GM18502 (cell line): ENCODE results near the gene SGPP1.
"Not testable (repeated sequence)": the region's sequence is repeated elsewhere in the genome, so short reads cannot be mapped to it uniquely, and the experiment has no call there.

Experiments
- ATAC-seq: cut with Tn5 transposase; IDR thresholded peaks from one replicate; pipeline ENCODE4 v1.9.1; 2021; ENCODE audit warnings: mild to moderate bottlenecking; ENCODE audit not compliant: unreplicated experiment, poor library complexity

Gene SGPP1

GRCh38 chr14:63727231-63727735, 582 bp downstream of the SGPP1 start:
- ATAC-seq, result peak; percentile 46

GRCh38 chr14:63726499-63726898, 1.4 kb downstream of the SGPP1 start:
- ATAC-seq, result no peak

GRCh38 chr14:63725786-63726460, 1.9 kb downstream of the SGPP1 start:
- no peak for ATAC-seq

GRCh38 chr14:63717702-63718101, 10.2 kb downstream of the SGPP1 start:
- ATAC-seq, result no peak

GRCh38 chr14:63715360-63715759, 12.5 kb downstream of the SGPP1 start:
- no peak for ATAC-seq

- ATAC-seq, result no peak
Observed at GRCh38 chr14:63713764-63714163, 14.1 kb downstream of the SGPP1 start.

- no peak for ATAC-seq
Observed at GRCh38 chr14:63713058-63713457, 14.8 kb downstream of the SGPP1 start.

GRCh38 chr14:63712123-63712522, 15.7 kb downstream of the SGPP1 start:
- ATAC-seq, result no peak

- ATAC-seq, result no peak
Observed at GRCh38 chr14:63710497-63710896, 17.4 kb downstream of the SGPP1 start.

GRCh38 chr14:63709589-63709988, 18.3 kb downstream of the SGPP1 start:
- ATAC-seq, result no peak

- no peak for ATAC-seq
Observed at GRCh38 chr14:63707216-63707615, 20.6 kb downstream of the SGPP1 start.

- peak; percentile 62 for ATAC-seq
Observed at GRCh38 chr14:63705561-63706070, 22.2 kb downstream of the SGPP1 start.

- ATAC-seq, result not testable (repeated sequence)
Observed at GRCh38 chr14:63702530-63702929, 25.3 kb downstream of the SGPP1 start.

- ATAC-seq, result no peak
Observed at GRCh38 chr14:63701606-63702299, 26.1 kb downstream of the SGPP1 start.

- ATAC-seq, result no peak
Observed at GRCh38 chr14:63692310-63693020, 35.4 kb downstream of the SGPP1 start.

GRCh38 chr14:63689132-63689531, 38.7 kb downstream of the SGPP1 start:
- ATAC-seq, result no peak

- no peak for ATAC-seq
Observed at GRCh38 chr14:63686926-63687325, 40.9 kb downstream of the SGPP1 start.

- ATAC-seq, result no peak
Observed at GRCh38 chr14:63685401-63685800, 42.5 kb downstream of the SGPP1 start.

- ATAC-seq, result no peak
Observed at GRCh38 chr14:63682727-63683593, 44.9 kb downstream of the SGPP1 start.

GRCh38 chr14:63678536-63678935, 49.3 kb downstream of the SGPP1 start:
- no peak for ATAC-seq
